Stomach (tissue), 9 donors: ENCODE data around the gene DLX4. TPM values are rescaled to one million over a fixed set of nuclear protein-coding genes. Genes with fewer than 3 reads are reported as not detected.

ENCODE experiments used
- DNase-seq, 2 donors: peaks; one replicate each; pipeline versions ENCODE4 v3.0.0 to v3.0.0-alpha.2; 2013 to 2019
- H3K27ac ChIP-seq, 5 donors: fragments of 200-600 bp in 4 of 5; sonication (generic) in 4 of 5; one replicate each; pipeline ENCODE4 v1.5.1; 2013 to 2019; ENCODE audit warnings: mild to moderate bottlenecking in 1 of 5, moderate library complexity in 1 of 5
- H3K27me3 ChIP-seq, 3 donors: fragments of 200-600 bp; sonication (generic); one replicate each; pipeline ENCODE4 v1.5.1; 2017 to 2019; ENCODE audit warnings: mixed run types in 1 of 3
- H3K36me3 ChIP-seq, 4 donors: fragments of 200-600 bp; sonication (generic); 1 replicate in 3 of 4; 2 replicates in 1 of 4; pipeline ENCODE4 v1.5.1; 2016 to 2019
- H3K4me1 ChIP-seq, 4 donors: fragments of 200-600 bp; sonication (generic); one replicate each; pipeline ENCODE4 v1.5.1; 2016 to 2019
- H3K4me3 ChIP-seq, 4 donors: fragments of 200-600 bp; sonication (generic) in 3 of 4; one replicate each; pipeline ENCODE4 v1.5.1; 2016 to 2019; ENCODE audit warnings: mild to moderate bottlenecking in 1 of 4
- H3K9me3 ChIP-seq, 4 donors: fragments of 200-600 bp; sonication (generic); one replicate each; pipeline ENCODE4 v1.5.1; 2016 to 2019
- EP300 ChIP-seq: sonication (generic); formaldehyde crosslinking; IDR thresholded peaks from one replicate; pipeline ENCODE4 v1.6.1; 2017; ENCODE audit warnings: antibody characterized with exemption
- POLR2A ChIP-seq, 4 donors: fragments of 450-650 bp; IDR thresholded peaks; one replicate each; pipeline ENCODE4 v1.6.1; 2016; ENCODE audit warnings: antibody characterized with exemption in 4 of 4, control low read depth in 2 of 4, mild to moderate bottlenecking in 1 of 4, moderate library complexity in 1 of 4
- POLR2AphosphoS5 ChIP-seq, 3 donors: sonication (generic); formaldehyde crosslinking; IDR thresholded peaks; one replicate each; pipeline ENCODE4 v1.6.1; 2016; ENCODE audit warnings: antibody characterized with exemption in 3 of 3
- WGBS, 5 donors: extraction: QIAGEN DNeasy Blood & Tissue Kit in 3 of 5; methylation state at CpG; one replicate each; pipeline versions ENCODE4 v1.1.5 to v1.1.7; 2013 to 2018; 5-methylcytosine and 5-hydroxymethylcytosine counted together
- intact Hi-C: fragments of 100-400 bp; cut with DNase I; formaldehyde crosslinking; loops from one replicate; pipeline ENCODE4 v1.15.1; 2023; ENCODE audit warnings: low total_unique reads
- polyA plus RNA-seq, 3 donors: library from polyadenylated mRNA; stranded (reverse); fragments of 200-250 nt; gene quantifications; one replicate each; pipeline ENCODE4 v1.2.3, GENCODE V29; 2013
- total RNA-seq, 5 donors: library from RNA; depleted of rRNA; stranded (reverse); fragments of >200 nt; gene quantifications; one replicate each; pipeline versions ENCODE4 v1.1.0 to v1.2.3, GENCODE V29; 2014 to 2016
- TF ChIP-seq, protein P1 (sequence below), 7 experiments: fragments of 450-650 bp in 4 of 7; fragments of 200-600 bp in 3 of 7; sonication (generic) in 3 of 7; IDR thresholded peaks; one replicate each; pipeline ENCODE4 v1.5.1; 2016 to 2019; ENCODE audit warnings: antibody characterized with exemption in 7 of 7, control low read depth in 2 of 7, mild to moderate bottlenecking in 1 of 7
- donor health status: healthy with polysubstance abuse.
- donor health status: Bipolar disorder and iron deficiency.
- donor health status: healthy.

Gene DLX4
- total and polyA plus RNA-seq, 8 donors: 0.31 to 0.40 TPM; not detected in 6

DNA sequence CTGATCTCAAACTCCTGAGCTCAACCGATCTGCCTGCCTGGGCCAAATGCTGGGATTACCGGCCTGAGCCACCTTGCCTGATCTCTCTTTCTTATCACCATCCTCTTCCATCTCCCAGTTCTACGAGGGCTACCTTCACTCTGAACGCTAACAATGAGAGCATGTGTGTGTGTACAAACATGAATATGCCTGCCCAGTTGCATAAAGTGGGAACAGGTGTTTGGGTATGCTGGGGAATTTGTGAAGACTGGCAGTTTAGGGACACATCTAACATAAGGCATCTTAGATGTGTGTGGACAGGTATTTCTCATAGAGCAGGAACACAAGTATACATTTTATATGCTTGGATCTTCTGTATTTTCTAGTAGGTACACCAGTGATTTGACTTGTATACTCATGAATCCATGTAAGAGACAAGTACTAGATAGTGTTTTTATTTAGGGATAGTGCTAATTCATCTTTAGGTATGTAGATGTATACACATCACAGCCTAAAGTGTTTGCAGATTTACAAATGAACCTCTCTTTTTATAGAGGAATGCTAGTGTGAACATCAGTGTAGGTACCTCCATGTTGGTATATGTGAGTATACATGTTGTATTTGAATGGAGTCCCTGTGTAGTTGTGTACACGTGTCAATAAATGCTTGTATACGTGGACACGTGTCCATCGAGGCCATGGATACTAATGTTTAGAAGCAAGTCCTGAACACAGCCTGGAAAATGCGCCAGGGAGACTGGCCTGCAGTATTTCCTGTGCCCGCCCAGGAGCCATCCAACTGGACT, 1.2 kb upstream of the DLX4 start:
- TF ChIP-seq, protein P1, sequence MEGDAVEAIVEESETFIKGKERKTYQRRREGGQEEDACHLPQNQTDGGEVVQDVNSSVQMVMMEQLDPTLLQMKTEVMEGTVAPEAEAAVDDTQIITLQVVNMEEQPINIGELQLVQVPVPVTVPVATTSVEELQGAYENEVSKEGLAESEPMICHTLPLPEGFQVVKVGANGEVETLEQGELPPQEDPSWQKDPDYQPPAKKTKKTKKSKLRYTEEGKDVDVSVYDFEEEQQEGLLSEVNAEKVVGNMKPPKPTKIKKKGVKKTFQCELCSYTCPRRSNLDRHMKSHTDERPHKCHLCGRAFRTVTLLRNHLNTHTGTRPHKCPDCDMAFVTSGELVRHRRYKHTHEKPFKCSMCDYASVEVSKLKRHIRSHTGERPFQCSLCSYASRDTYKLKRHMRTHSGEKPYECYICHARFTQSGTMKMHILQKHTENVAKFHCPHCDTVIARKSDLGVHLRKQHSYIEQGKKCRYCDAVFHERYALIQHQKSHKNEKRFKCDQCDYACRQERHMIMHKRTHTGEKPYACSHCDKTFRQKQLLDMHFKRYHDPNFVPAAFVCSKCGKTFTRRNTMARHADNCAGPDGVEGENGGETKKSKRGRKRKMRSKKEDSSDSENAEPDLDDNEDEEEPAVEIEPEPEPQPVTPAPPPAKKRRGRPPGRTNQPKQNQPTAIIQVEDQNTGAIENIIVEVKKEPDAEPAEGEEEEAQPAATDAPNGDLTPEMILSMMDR (IDR thresholded peaks at IDR 0.05): no peak
- no peak for TF ChIP-seq EP300
- no peak for TF ChIP-seq POLR2AphosphoS5 (IDR thresholded peaks at IDR 0.05)
- no peak for TF ChIP-seq POLR2A (IDR thresholded peaks at IDR 0.05)
- intact Hi-C loops: no loop called here
- peaks cover 39 to 60% (median 53%) of the 10 kb centered on the region in 4 donors for H3K4me1 ChIP-seq
- peaks cover 54 to 100% (median 100%) of the 10 kb centered on the region in 3 donors for H3K27me3 ChIP-seq
- no peak overlapping the region for H3K27ac ChIP-seq
- WGBS, 5 donors: 16 to 27% (median 20%) methylated on average over 10 of the region's 10 CpGs
- H3K9me3 ChIP-seq: no peaks in the 10 kb centered on the region
- no peaks in the 10 kb centered on the region for H3K36me3 ChIP-seq
- no peak for DNase-seq
- peak overlapping the region; percentile 41 to 62 (median 48) for H3K4me3 ChIP-seq

DNA sequence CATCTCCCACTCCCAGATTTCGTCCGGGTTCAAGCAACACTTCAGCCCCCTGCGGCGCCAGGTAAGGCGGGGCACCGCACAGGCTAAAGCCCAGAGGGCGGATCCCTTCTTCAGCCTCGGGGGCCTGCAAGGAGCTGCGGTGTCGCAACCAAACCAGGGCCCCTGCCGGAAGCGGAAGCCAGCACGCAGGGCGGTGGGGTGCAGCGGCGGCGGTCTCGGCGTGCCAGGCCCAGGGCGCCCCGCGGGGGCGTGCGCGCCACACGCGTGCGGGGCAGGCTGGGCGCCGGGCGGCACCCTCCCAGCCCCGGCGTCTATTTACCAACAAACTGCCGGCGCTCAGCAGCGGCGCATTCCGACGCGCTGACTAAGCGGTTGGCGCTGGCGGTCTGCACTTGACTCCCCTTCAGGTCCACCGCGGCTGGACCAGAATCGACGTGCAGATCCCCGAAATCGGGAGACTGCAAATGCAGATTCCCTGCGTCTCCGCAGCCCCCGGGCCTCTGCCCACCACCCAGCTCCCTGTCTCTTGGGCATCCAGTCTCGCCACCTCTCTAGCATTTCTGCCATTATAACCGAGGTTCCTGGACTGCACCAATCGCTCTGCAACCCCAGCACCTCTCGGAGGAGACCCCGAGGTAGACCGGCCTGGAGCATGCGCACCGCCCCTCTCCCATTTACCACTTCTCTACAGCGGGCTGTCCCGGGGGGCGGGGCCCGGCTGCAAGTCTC, 421 bp upstream of the DLX4 start:
- H3K36me3 ChIP-seq: no peaks in the 10 kb centered on the region
- H3K4me3 ChIP-seq: peak overlapping the region; percentile 41 to 62 (median 48)
- H3K27me3 ChIP-seq: peaks cover 59 to 100% (median 100%) of the 10 kb centered on the region in 3 donors
- DNase-seq: peak; percentile 52 to 89
- intact Hi-C loops: no loop called here
- 0 to 3% (median 1%) methylated on average over 14 to 64 of the region's 64 CpGs for WGBS, 5 donors
- no peaks in the 10 kb centered on the region for H3K9me3 ChIP-seq
- no peak overlapping the region for H3K27ac ChIP-seq
- H3K4me1 ChIP-seq: peaks cover 39 to 62% (median 54%) of the 10 kb centered on the region in 4 donors
- no peak for TF ChIP-seq POLR2AphosphoS5 (IDR thresholded peaks at IDR 0.05)
- TF ChIP-seq POLR2A (IDR thresholded peaks at IDR 0.05): no peak
- TF ChIP-seq, protein P1 (IDR thresholded peaks at IDR 0.05): no peak
- TF ChIP-seq EP300: no peak

DNA sequence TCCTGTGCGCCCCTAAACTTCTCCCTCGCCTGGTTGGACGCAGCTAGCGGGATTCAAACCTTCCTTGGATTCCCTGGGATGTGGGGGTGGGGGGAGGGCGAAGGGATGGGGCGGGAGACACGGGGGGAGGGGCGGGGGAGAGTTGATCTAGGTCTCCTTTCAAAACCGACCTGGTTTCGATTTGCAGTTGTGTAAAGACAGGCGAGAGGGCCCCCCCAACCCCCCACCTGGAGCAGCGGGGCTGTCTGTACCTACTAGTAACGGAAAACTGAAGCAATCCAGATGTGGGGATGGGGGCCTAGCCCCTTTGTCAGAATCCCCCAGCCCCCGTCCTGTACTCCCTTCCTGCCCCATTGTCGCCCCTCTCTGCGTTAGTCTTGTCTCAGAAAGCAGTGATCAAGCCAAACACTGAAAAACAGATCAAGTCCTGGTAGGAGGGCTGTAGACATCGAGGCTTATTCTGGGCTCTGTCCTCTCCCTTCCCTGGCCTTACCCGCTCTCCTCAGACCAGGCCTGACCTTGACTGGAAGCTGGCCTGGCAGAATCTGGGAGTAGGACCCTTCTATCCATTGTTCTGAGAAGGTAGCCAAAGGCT, 902 bp downstream of the DLX4 start:
- Histone ChIP-seq H3K9me3 (no peaks in the 10 kb centered on the region), H3K27ac (no peak overlapping the region), H3K36me3 (no peaks in the 10 kb centered on the region), H3K4me3 (peak overlapping the region; percentile 41 to 62 (median 48)), H3K4me1 (peaks cover 32 to 48% (median 41%) of the 10 kb centered on the region in 4 donors), H3K27me3 (peaks cover 49 to 100% (median 100%) of the 10 kb centered on the region in 3 donors)
- 13 to 22% (median 17%) methylated on average over 17 to 18 of the region's 18 CpGs for WGBS, 5 donors
- intact Hi-C loops: no loop called here
- no peak for DNase-seq
- TF ChIP-seq, protein P1 (IDR thresholded peaks at IDR 0.05): no peak
- TF ChIP-seq POLR2AphosphoS5 (IDR thresholded peaks at IDR 0.05) (no peak), EP300 (no peak), POLR2A (IDR thresholded peaks at IDR 0.05) (no peak)

DNA sequence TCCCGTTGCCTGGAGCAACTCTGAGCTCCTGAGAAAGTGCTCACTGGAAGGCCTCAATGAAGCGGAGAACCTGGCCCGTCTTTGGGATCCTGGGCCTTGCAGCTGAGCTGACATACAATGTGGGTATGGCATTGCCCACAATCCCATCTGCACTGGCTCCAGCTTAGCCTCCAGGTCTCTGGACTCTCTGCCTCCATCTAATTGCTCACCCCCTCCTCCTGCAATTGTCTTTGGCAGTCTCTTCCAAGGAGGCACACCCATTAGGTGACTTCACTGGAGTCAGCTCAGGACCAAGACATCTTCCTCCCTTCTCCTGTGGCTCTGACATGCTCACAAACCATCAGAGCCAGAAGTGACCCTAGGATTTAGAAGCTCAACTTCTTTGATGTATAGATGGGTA, 1.5 kb downstream of the DLX4 start:
- H3K9me3 ChIP-seq: no peaks in the 10 kb centered on the region
- DNase-seq: no peak
- intact Hi-C loops: no loop called here
- H3K27me3 ChIP-seq: peaks cover 43 to 100% (median 100%) of the 10 kb centered on the region in 3 donors
- peaks cover 32 to 42% (median 38%) of the 10 kb centered on the region in 4 donors for H3K4me1 ChIP-seq
- no peak overlapping the region for H3K4me3 ChIP-seq
- no peak overlapping the region for H3K27ac ChIP-seq
- WGBS, 5 donors: 45 to 83% (median 75%) methylated on average over 3 of the region's 3 CpGs
- no peaks in the 10 kb centered on the region for H3K36me3 ChIP-seq
- no peak for TF ChIP-seq EP300
- no peak for TF ChIP-seq POLR2AphosphoS5 (IDR thresholded peaks at IDR 0.05)
- TF ChIP-seq, protein P1 (IDR thresholded peaks at IDR 0.05): no peak
- TF ChIP-seq POLR2A (IDR thresholded peaks at IDR 0.05): no peak
